Progenitor cell of endocrine pancreas (in vitro differentiated cells): ENCODE results near the gene ZFYVE27. TPM values are rescaled to one million over a fixed set of nuclear protein-coding genes. Genes with fewer than 3 reads are reported as not detected.

Source experiments
- DNase-seq: peaks from one replicate; pipeline ENCODE4 v3.0.0; 2021; ENCODE audit warnings: low spot score; ENCODE audit not compliant: unreplicated experiment
- H3K27ac Mint-ChIP-seq: 2 replicates; pipeline ENCODE4 v1.8.0; 2021; ENCODE audit warnings: mild to moderate bottlenecking, moderate library complexity, mixed read lengths
- H3K27me3 Mint-ChIP-seq: 2 replicates; pipeline ENCODE4 v1.8.0; 2021; ENCODE audit warnings: mixed read lengths
- H3K36me3 Mint-ChIP-seq: 2 replicates; pipeline ENCODE4 v1.8.0; 2022; ENCODE audit warnings: mixed read lengths; ENCODE audit not compliant: insufficient read depth
- H3K4me1 Mint-ChIP-seq: 2 replicates; pipeline ENCODE4 v1.8.0; 2021; ENCODE audit warnings: low read depth, mixed read lengths
- H3K4me3 Mint-ChIP-seq: 2 replicates; pipeline ENCODE4 v1.8.0; 2021; ENCODE audit warnings: low read depth, mild to moderate bottlenecking, moderate library complexity, mixed read lengths
- H3K9me3 Mint-ChIP-seq: 2 replicates; pipeline ENCODE4 v1.8.0; 2021; ENCODE audit warnings: low read depth, mixed read lengths
- CTCF ChIP-seq: fragments of 200-600 bp; sonication (generic); IDR thresholded peaks from one replicate; pipeline ENCODE4 v1.5.0; 2021; ENCODE audit warnings: antibody characterized with exemption, mild to moderate bottlenecking; ENCODE audit not compliant: unreplicated experiment
- total RNA-seq: library from RNA; stranded (reverse); gene quantifications from 2 replicates; pipeline ENCODE4 v1.2.1, GENCODE V29; 2021

The ZFYVE27 gene
- total RNA-seq, 1 donor from 2014 or later: 43.4 TPM

- Mint-ChIP-seq H3K4me1 (peaks cover 11% of the 10 kb centered on the region), H3K4me3 (peak overlapping the region; percentile 94), H3K9me3 (no peaks in the 10 kb centered on the region), H3K27me3 (peaks cover 43% of the 10 kb centered on the region), H3K36me3 (peaks cover 1% of the 10 kb centered on the region), H3K27ac (peak overlapping the region; percentile 97)
- TF ChIP-seq CTCF: peak; percentile 36
- peak; percentile 44 for DNase-seq
Observed at GRCh38 chr10:97713826-97714400, 23.0 kb upstream of the ZFYVE27 start.

GRCh38 chr10:97714401-97715258 lies 22.3 kb upstream of the ZFYVE27 start:
- peak; percentile 25 for DNase-seq
- Mint-ChIP-seq H3K4me3 (peak overlapping the region; percentile 94), H3K9me3 (no peaks in the 10 kb centered on the region), H3K36me3 (peaks cover 1% of the 10 kb centered on the region), H3K27me3 (peaks cover 36% of the 10 kb centered on the region), H3K4me1 (peaks cover 11% of the 10 kb centered on the region), H3K27ac (no peak overlapping the region)
- no peak for TF ChIP-seq CTCF

- no peak for TF ChIP-seq CTCF
- H3K4me1 Mint-ChIP-seq: peaks cover 11% of the 10 kb centered on the region
- DNase-seq: no peak
Observed at GRCh38 chr10:97715259-97715874, 21.6 kb upstream of the ZFYVE27 start.

GRCh38 chr10:97717627-97718026 lies 19.3 kb upstream of the ZFYVE27 start:
- Mint-ChIP-seq H3K4me1 (peaks cover 11% of the 10 kb centered on the region), H3K27ac (no peak overlapping the region), H3K4me3 (no peak overlapping the region), H3K9me3 (no peaks in the 10 kb centered on the region), H3K27me3 (peaks cover 26% of the 10 kb centered on the region), H3K36me3 (peaks cover 2% of the 10 kb centered on the region)
- TF ChIP-seq CTCF: no peak
- DNase-seq: no peak

More at GRCh38 chr10:97715259-97715874, 21.6 kb upstream of the ZFYVE27 start:
- no peaks in the 10 kb centered on the region for H3K9me3 Mint-ChIP-seq
- H3K4me3 Mint-ChIP-seq: peak overlapping the region; percentile 94
- peaks cover 34% of the 10 kb centered on the region for H3K27me3 Mint-ChIP-seq
- no peak overlapping the region for H3K27ac Mint-ChIP-seq
- peaks cover 1% of the 10 kb centered on the region for H3K36me3 Mint-ChIP-seq

- no peak for DNase-seq
- Mint-ChIP-seq H3K4me1 (peaks cover 8% of the 10 kb centered on the region), H3K27ac (peak overlapping the region; percentile 67), H3K27me3 (peaks cover 21% of the 10 kb centered on the region), H3K9me3 (no peaks in the 10 kb centered on the region), H3K36me3 (peaks cover 2% of the 10 kb centered on the region), H3K4me3 (no peak overlapping the region)
- TF ChIP-seq CTCF: no peak
Observed at GRCh38 chr10:97718178-97718577, 18.8 kb upstream of the ZFYVE27 start.
